GM21526 (cell line): ENCODE measurements around the gene PCCA.
"Not testable (repeated sequence)": the region's sequence is repeated elsewhere in the genome, so short reads cannot be mapped to it uniquely, and the experiment has no call there.

ENCODE experiments used
- ATAC-seq: cut with Tn5 transposase; IDR thresholded peaks from one replicate; pipeline ENCODE4 v1.9.1; 2021; ENCODE audit warnings: moderate library complexity; ENCODE audit not compliant: unreplicated experiment, low FRiP score

Gene PCCA

DNA sequence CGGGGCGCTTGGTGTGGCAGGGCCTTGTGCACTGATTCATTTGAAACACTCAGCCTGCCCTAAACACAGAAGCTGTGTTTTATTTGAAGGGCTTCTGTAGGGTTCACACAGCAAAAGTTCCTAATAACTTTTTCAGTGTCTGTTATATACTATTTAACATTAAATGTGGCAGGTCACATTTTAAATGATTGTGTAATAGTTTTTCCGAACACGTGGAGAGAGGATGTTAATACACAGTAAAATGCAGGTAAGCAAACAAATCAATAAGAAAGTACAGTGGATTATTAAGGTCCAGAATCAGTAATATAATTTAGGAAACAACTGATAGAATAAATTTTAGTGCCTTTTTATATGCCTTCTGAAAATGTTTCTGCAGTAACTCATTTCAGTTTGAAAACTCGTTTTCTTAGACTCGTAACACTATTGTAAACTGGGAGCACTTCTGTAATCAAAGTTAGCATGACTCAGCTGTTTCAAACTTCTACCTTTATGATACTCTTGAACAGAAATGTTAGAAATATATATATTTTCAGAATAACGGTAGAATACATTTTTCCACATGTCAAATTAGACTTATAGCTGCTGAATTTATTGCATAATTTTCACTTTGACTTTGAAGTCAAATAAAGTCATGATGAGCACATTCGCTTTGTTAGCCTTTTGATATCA is 429.6 kb downstream of the PCCA start:
- no peak for ATAC-seq

DNA sequence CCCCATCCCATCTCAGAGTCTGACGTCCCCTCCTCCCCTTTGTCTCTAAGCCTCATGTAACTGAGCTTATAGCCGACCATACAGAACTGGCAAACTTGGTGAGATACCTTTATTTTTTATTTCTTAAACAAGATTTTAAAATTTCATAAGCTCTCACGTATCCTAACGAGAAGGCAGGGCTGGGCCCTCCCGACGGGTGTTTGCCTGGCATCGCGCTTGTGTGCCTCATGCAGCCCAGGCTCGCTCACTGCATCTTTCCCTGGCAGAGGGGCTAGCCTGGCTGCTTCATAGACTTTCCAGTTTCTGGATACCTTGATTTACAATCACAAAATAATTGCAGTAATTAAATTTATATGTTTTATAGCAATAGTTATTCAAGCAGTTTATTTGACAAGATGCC is 430.7 kb downstream of the PCCA start:
- no peak for ATAC-seq

DNA sequence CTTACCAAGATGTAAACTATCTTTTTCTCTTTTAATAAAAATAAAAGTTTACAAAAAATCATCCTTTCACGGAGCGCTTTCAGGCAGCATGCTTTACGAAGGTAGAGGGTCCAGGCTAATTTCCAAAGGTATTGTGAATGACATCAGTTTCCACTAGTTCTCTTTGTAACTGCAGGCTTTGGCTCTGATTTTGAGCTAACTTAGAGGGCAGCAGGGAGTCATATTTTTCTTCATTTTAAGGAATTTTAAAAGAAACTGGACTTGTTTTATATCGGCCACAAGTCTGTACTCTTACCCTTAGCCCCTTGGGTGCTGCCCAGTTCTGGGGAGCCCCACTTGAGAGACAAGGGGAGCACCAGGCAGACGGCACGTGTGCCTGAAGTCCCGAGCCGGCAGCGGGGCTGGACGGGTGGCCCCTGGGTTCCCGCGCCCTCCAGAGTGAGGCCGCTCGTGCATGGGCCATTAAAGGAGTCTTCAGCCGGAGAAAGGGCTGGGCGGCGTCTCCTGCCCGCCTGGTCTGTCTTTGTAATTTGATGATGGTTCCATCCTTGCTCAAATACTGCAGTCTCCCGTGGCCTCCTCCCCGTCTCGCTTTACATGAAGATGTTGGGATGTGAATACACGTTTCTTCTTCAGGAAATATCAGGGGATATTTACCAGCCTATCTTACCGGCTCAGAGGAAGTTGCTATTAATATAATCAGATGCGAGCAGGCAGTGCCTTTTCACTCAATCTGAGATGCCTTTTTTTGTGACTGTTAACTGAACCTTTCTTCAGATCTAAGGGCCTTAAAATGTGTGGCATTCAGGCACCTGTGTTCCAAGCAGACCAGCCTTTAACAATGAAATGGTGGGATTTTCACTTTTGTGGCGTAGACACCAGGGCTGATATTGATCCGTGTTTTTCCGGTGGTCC is 432.3 kb downstream of the PCCA start:
- ATAC-seq, result no peak

DNA sequence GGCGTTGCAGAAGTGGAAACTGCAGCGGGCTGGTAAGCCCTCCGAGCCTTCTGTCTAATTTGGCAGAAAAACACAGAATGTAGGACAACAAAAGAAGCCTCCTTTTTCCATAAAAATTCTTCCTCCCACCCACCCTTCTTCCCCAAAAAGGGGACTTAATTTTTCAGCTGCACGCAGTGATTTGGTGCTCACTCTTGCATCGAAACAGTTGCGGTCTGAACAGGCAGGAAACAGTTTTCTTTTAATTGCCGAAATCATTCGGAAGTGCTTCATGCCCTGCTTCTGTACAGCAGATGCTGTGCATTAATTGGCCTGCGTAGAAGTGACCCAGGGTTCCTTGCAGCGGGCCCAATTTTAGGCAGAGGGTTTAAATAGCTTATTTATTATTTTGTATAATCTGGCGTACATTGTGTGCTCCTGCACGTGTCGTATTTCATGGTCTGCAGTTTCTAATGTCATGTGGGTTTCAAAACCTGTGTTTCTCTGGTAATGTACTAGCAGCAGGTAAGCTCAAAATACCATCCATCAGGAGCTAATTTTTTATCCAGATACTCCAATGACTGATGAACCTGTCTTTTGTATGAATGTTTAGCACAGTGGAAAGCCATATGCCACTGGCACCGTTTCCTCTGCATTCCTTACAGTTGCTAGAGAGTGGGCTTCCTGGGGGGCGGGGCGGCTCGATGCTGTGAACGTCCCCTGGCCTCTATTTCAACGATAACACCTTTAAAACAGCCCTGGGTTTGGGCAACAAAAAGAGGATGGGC is 433.1 kb downstream of the PCCA start:
- ATAC-seq, result no peak

DNA sequence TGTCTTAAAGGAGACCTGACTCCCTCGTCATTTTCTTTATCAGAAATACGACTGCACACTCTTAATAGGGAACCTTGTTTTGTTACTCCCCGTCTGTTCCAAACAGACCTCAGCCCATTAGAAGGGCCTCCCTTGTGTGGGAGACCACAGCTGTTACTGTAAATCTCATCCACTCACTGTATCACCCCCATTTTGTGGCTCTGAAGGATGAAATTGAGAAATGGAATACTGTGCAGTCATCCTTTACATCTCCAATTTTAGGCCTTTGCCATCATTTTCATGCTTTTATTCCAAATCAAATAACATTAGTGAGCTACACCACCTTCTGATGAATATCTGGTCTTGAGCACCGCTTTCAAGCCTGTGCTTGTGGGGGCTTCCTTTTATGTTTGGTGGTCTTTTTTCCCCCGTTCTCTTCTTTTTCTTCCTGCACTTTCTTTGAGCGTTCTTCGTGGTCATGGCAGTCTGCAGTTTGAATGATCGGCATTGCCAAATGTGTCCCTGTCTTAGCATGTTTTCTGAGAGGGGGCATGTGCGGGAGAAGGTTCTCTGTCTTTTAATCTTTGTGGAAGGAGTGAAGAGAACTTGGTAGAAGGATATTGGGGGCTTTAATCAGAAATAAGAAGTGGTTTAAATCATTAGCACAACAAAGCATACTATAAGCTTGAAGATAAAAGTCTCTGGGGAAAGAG is 433.9 kb downstream of the PCCA start:
- no peak for ATAC-seq

DNA sequence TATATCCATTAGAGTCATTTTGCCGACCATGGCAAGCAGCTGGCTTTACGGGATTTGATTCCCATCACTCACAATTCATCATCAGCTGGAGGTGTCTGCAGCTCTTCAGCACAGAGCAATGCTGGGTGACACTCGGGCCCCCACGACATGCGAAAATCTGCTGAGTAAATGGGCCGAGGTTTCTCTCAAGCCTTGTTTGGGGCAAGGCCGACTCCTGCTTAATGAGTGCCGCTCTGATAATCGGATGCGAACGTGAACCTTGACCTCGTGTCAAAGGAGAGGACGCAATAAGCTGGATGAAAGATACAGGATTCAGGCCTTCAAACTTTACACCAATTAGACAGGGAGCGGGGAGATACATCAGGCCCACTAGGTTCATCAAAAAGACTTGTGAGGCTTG is 434.5 kb downstream of the PCCA start:
- no peak for ATAC-seq

DNA sequence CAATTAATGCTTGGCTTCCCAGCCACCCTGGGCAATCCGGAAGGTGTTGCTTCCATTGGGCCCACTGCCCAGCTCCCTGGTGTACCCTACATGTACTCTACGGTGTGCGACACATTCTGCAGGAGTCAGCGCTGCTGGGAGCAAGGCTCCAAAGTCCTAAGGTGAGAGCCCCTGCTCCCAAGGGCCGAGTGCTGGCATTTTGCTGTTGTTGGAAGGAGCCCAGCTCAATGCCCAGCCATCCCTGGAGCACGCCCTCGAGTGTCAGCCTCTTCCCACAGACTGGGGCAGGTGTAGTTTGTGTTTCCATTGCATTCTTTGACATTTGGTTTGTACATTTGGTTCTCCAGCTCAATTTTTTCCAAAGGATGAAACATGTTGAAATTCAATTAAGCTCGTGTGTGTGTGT is 435.1 kb downstream of the PCCA start:
- ATAC-seq, result no peak

DNA sequence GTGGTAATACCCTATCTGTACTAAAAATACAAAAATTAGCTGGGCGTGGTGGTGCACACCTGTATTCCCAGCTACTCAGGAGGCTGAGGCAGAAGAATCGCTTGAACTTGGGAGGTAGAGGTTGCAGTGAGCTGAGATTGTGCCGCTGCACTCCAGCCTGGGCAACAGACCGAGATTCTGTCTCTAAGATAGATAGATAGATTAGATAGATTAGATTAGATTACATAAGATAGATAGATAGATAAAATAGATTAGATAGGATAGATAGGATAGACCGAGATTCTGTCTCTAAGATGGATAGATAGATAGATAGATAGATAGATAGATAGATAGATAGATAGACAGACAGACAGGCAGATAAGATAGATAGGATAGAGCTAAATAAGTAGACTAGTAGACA is 435.8 kb downstream of the PCCA start:
- not testable (repeated sequence) for ATAC-seq

DNA sequence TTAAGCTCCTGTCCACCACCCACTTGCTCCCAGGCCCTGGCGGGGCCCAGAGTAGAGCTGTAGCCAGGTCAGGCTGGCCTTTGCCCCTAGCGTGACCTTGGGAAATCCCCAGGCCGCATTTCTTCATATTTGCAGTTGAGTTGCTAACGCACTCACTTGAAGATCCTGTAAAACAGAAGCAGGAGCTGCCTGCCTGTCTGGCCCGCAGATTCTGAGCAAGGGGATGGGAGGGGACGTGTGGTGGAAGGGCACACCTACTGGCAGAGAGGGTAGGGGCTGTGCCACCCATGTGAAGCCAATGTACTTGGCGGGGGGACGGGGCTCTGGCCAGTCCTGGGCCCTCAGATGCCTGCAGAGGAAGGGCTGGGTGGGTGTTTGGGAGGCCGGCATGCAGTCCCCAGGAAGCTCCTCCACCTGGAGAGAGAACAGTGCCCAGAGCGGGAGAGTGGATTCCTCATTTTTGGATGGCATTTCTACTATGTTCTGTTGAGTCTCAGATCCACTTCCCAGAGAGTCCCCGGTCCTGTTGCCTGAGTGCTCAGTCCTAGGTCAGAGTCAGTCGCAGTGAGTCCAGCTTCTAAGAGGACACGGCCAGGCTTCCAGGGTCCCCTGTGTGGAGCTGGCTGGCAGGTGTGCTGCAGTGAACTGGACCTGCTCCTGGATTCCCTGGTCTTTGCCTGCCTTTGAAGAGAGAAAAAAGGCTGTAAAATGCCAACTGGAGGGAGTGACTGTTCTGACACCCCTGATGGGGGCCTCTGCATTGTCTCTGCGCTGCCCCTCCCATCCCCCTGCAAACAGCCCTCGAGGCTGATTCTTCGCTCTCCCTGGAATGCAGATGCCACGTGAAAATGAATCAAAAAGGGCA is 436.8 kb downstream of the PCCA start:
- ATAC-seq, result no peak

DNA sequence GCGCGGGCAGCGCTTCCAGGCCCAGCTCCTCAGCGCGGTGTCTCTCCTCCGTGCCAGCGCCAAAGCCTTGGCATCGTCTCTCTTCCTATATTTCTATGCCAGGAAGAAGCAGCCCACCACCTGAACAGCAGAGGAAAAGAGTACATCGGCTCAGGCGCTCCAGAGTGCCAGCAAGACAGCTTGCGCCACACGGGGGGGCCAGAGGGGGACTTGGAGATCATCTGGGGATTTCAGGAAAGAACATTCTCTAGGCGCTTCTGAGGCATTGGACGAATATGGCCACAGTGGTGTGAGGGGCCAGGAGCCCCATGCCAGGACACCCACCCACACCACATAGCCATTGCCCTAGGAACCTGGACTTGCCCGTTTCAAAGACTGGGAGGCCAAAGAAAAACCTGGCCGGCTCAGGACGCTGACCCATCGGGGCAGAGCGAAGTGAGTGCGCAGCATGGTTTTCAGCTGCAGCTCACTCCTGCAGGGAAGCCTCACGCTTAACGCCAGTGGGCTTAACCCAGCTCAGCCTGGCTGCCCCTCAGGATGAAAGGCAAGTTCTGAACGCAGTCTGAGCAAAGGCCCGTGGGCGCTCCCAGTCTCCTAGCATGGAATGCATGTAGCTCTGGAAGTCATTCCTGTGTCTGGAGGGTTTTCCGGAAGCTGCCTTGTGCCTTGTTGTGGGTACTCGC is 437.6 kb downstream of the PCCA start:
- ATAC-seq, result no peak

DNA sequence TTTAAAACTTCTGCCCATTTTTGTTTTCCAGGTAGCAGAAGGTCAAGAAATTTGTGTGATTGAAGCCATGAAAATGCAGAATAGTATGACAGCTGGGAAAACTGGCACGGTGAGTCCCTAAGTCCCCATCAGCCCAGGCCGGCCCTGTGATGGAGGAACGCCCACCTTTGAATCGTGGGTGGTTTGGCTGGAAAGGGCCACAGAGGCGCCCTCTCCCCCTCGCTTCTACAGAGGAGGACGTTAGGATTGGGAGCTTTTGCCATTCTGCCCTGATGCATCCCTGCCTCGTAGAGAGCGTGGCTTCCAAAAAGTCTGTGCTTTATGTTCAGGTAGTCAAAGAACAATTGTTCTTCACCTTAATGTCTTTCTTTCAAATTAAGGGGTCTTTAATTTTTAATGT is 438.8 kb downstream of the PCCA start:
- no peak for ATAC-seq

DNA sequence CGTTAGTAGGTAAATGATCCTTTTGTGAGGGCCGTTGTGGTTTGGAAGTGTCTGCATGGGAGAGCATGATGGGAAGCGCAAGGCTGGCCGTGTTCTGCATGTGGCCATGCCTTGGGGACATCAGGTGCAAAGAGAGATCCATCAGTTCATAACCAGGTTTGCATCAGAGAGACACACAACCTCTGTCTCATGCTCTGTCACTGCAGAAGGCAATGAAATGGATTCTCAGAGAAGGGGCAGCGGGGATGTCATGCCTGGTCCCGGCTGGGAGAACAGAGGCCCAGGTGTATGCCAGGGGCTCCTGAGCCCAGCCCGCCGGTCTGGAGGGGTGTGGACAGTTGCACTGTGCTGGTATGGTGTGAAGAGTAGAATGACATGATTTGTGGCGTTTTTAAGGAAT is 439.5 kb downstream of the PCCA start:
- no peak for ATAC-seq

DNA sequence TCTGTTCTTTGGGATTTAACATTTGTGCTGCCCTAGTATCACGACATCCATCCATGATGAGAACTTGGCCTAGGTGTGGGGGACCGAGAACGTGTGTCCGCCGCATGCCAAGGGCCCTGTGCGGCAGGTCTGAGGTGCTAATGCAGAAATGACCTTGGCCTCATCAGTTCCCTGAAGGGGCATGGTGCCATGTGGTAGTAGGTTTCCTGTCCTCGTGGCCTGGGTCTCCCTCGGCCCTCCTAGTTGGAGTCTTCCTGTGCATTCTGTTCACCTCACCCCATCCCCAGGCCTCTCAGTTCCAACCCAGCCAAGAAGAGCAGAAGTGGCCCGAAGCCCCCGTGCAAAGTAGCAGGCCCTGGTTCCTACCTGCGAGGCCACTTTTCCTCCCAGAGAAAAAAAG is 439.9 kb downstream of the PCCA start:
- no peak for ATAC-seq

DNA sequence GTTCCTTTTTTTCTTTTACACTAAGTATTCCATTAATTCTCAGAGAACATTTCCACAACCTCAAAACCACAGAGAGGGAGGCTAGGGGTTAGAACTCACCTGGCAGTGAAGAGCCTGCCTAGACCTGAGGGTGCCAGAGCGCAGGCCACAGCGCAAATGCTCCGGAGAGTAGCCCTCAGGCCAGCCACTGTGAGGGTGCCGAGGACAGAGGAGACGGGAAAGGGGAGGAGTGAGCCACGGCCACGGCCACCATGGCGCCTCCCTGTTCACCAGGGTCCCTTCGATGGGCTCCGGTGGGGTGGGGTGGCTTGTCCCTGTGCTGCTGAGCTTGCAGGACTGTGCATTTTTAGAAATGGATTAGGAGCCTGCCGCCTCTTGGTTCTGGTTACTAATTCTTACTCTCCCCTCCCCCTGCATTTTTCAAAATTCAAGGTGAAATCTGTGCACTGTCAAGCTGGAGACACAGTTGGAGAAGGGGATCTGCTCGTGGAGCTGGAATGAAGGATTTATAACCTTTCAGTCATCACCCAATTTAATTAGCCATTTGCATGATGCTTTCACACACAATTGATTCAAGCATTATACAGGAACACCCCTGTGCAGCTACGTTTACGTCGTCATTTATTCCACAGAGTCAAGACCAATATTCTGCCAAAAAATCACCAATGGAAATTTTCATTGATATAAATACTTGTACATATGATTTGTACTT is 440.9 kb downstream of the PCCA start:
- no peak for ATAC-seq

DNA sequence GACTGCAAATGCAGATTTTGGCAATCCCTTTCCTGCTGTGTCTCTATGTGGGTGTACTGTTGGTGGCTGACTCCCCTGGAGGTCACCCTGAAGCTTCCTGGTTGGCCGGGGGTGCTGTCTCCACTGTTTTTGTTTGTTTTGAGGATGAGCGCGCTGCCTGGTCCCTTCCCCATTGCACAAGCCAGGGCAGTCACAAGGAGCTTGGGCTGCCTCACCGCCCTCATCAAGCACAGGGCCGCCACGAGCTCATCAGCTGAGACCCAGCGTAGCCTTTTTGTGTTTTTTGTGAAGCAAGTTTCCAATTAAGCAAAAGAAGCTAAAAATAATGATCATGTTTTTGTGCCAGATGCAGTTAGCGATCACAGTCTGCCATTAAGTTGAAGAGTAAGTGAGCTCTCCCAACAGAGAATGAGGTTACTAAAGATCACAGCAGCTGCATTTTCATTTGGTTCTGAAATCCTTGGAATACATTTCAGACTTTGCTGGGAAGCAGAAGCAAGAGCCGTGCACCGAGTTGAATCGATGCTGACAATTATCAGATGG is 441.8 kb downstream of the PCCA start:
- ATAC-seq, result no peak

DNA sequence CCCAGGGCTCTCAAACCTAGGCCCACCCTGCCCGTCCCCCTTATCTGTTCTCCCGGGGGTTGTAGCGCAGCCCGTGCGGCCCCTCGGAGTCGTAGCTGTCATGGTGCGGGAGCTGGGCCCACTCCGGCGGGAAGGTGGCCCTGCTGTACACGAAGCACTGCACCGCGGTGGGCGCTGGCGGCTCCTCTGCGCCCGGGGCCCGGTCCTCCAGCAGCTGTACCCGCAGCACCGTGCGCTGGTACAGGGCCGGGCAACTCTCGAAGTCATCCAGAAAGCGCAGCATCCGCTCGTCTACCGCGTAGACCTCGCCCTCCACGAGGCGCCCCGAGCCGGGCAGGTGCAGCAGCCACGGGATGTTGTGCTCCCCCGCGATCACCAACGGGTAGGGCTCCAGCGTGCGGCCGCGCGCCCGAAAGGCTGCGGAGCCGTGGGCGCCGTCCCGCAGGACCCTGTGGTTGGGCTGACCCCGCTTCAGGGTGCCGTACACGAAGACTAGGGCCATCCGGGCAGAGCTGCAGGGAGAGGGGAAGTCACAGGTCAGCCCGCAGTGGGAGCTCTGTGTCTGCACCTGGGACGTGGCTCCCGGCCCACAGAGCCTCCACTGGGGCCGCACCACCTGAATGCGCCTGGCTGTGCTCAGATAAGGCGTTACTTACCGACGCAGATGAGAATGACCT is 443.3 kb downstream of the PCCA start:
- ATAC-seq, result no peak

DNA sequence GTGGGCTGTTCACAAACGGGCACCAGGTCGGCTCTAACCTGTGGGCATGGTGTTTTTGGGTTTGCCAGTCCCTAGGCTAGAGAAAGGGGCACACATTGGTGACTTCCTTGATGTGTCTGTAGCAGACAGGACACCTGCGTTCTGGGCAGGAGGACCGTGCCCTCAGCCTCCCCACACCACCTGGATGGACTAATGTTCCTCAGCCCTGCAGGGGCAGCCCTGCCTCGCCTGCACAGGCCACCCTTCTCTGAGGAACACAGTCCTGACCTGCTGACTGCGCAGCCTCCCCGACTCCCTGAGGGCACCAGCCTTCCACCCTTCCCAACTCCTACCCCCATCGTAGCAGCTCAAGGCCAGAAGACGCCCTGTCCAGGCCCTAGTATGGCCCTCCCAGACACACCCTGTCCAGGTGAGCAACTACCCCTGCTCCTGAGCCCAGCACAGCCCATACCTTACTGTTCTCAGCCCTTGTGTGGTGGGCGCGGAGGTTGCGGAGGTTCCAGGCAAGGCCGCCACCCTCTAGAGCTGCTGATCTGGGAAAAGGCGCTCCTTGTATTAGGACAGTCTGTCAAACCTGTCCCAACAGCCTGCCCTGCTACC is 444.0 kb downstream of the PCCA start:
- ATAC-seq, result no peak
